NCI-H2171 treated with DMSO at 0.1 percent for 48 hours (cell line): ENCODE results near the gene JAG1.

Experiments used
- DNase-seq: peaks from one replicate; lab custom pipeline; 2025; lab: John Stamatoyannopoulos, UW

Gene JAG1

GRCh38 chr20:10652660-10653261, 21.0 kb downstream of the JAG1 start:
- DNase-seq, result no peak

GRCh38 chr20:10652185-10652584, 21.6 kb downstream of the JAG1 start:
- no peak for DNase-seq

GRCh38 chr20:10651227-10651990, 22.4 kb downstream of the JAG1 start:
- DNase-seq, result no peak

- no peak for DNase-seq
These were observed 24.0 kb downstream of the JAG1 start for GRCh38 chr20:10649797-10650160.

- no peak for DNase-seq
These were observed 24.6 kb downstream of the JAG1 start for GRCh38 chr20:10649080-10649796.

GRCh38 chr20:10648651-10649050, 25.1 kb downstream of the JAG1 start:
- no peak for DNase-seq

GRCh38 chr20:10647909-10648308, 25.9 kb downstream of the JAG1 start:
- no peak for DNase-seq

GRCh38 chr20:10647471-10647870, 26.3 kb downstream of the JAG1 start:
- DNase-seq, result no peak

- no peak for DNase-seq
These were observed 26.8 kb downstream of the JAG1 start for GRCh38 chr20:10646886-10647420.

- no peak for DNase-seq
These were observed 27.8 kb downstream of the JAG1 start for GRCh38 chr20:10646006-10646405.

- no peak for DNase-seq
These were observed 28.6 kb downstream of the JAG1 start for GRCh38 chr20:10645205-10645570.

GRCh38 chr20:10644458-10645204, 29.2 kb downstream of the JAG1 start:
- DNase-seq, result no peak

GRCh38 chr20:10643560-10643873, 30.3 kb downstream of the JAG1 start:
- DNase-seq, result no peak

- DNase-seq, result peak; percentile 24
These were observed 30.8 kb downstream of the JAG1 start for GRCh38 chr20:10642856-10643559.

GRCh38 chr20:10641893-10642292, 31.9 kb downstream of the JAG1 start:
- DNase-seq, result no peak

GRCh38 chr20:10641467-10641866, 32.3 kb downstream of the JAG1 start:
- DNase-seq, result no peak

- DNase-seq, result no peak
These were observed 32.9 kb downstream of the JAG1 start for GRCh38 chr20:10640897-10641296.

GRCh38 chr20:10639737-10640556, 33.9 kb downstream of the JAG1 start:
- DNase-seq, result no peak

GRCh38 chr20:10639077-10639736, 34.6 kb downstream of the JAG1 start:
- DNase-seq, result no peak

- DNase-seq, result no peak
These were observed 36.2 kb downstream of the JAG1 start for GRCh38 chr20:10637563-10637962.
